ENCODE data around the gene ARHGAP26. TPM values are rescaled to one million over a fixed set of nuclear protein-coding genes. Genes with fewer than 3 reads are reported as not detected.

The ARHGAP26 gene
- total RNA-seq, 1 donor from 2014 or later: 18.7 TPM

DNA sequence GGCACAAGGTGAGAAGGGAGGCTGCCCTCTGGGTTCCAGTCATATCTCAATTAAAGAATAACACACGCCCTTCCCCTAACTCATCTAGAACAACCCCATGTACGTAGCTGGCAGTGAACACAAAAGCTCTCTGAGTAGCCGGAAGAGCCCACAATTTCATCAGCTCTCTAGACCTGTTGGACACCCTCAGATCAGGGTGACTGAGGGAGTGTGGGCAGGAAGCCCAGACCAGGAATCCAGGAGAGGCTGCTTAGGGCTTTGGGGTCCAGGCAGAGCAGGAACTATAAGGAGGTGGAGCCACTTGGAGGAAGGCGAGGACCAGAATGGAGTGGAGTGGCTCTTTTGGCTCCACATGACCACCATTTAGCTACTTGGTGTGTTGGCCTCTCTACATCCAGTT, 395.9 kb downstream of the ARHGAP26 start:
- no peaks in the 10 kb centered on the region for H3K27me3 Mint-ChIP-seq
- H3K27ac Mint-ChIP-seq: no peak overlapping the region
- no peak for TF ChIP-seq CTCF (conservative IDR thresholded peaks at IDR 0.05)

GRCh38 chr5:143166661-143167420, 396.7 kb downstream of the ARHGAP26 start:
- TF ChIP-seq CTCF (conservative IDR thresholded peaks at IDR 0.05): no peak

More for the DNA sequence above, 395.9 kb downstream of the ARHGAP26 start:
- no peak for DNase-seq (ENCODE audit: extremely low spot score, unreplicated experiment)
- Mint-ChIP-seq H3K9me3 (no peaks in the 10 kb centered on the region), H3K4me1 (ENCODE audit: unreplicated experiment) (peaks cover 30% of the 10 kb centered on the region), H3K4me3 (no peak overlapping the region), H3K36me3 (peaks cover 5% of the 10 kb centered on the region)

GRCh38 chr5:143168171-143168741, 398.1 kb downstream of the ARHGAP26 start:
- TF ChIP-seq CTCF (conservative IDR thresholded peaks at IDR 0.05): no peak
- H3K27me3 Mint-ChIP-seq: no peaks in the 10 kb centered on the region
- no peaks in the 10 kb centered on the region for H3K9me3 Mint-ChIP-seq
- DNase-seq (ENCODE audit: extremely low spot score, unreplicated experiment): no peak
- H3K36me3 Mint-ChIP-seq: no peaks in the 10 kb centered on the region
- H3K27ac Mint-ChIP-seq: no peak overlapping the region
- H3K4me3 Mint-ChIP-seq: no peak overlapping the region
- H3K4me1 Mint-ChIP-seq (ENCODE audit: unreplicated experiment): peaks cover 25% of the 10 kb centered on the region

More at GRCh38 chr5:143166661-143167420, 396.7 kb downstream of the ARHGAP26 start:
- Mint-ChIP-seq H3K9me3 (no peaks in the 10 kb centered on the region), H3K36me3 (peaks cover 5% of the 10 kb centered on the region), H3K4me3 (no peak overlapping the region), H3K27ac (no peak overlapping the region), H3K4me1 (ENCODE audit: unreplicated experiment) (peaks cover 25% of the 10 kb centered on the region), H3K27me3 (no peaks in the 10 kb centered on the region)
- no peak for DNase-seq (ENCODE audit: extremely low spot score, unreplicated experiment)

- Mint-ChIP-seq H3K27me3 (no peaks in the 10 kb centered on the region), H3K4me3 (no peak overlapping the region), H3K9me3 (no peaks in the 10 kb centered on the region), H3K4me1 (ENCODE audit: unreplicated experiment) (peaks cover 25% of the 10 kb centered on the region), H3K27ac (no peak overlapping the region), H3K36me3 (no peaks in the 10 kb centered on the region)
- TF ChIP-seq CTCF (conservative IDR thresholded peaks at IDR 0.05): no peak
- DNase-seq (ENCODE audit: extremely low spot score, unreplicated experiment): no peak
Measured at GRCh38 chr5:143168921-143169810, 399.0 kb downstream of the ARHGAP26 start.

DNA sequence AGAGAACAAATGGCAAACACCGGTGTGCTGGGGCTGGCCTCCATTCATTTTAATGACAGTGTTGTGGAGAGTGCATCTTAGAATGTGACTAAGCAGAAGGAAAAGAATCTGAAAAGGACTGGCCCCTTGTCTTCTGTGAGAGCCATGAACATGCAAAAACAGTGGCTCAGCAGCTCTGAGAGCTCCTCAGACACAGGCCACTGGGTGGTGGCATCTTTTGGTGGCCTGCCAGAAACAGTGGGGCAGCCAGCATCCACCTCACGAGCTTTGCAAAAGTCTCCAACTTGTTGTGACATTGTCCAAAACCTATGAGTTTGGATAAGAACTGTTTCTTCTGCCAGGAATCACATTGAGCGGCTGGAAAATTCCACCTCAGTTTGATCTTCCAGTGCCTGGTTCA, 399.9 kb downstream of the ARHGAP26 start:
- Mint-ChIP-seq H3K36me3 (no peaks in the 10 kb centered on the region), H3K4me3 (no peak overlapping the region), H3K9me3 (no peaks in the 10 kb centered on the region), H3K27ac (no peak overlapping the region), H3K4me1 (ENCODE audit: unreplicated experiment) (peaks cover 22% of the 10 kb centered on the region), H3K27me3 (no peaks in the 10 kb centered on the region)
- DNase-seq (ENCODE audit: extremely low spot score, unreplicated experiment): no peak
- no peak for TF ChIP-seq CTCF (conservative IDR thresholded peaks at IDR 0.05)

Measured in type B pancreatic cell (in vitro differentiated cells).